Aorta (tissue), 5 donors: ENCODE data around the gene TPM2. TPM values are rescaled to one million over a fixed set of nuclear protein-coding genes. Genes with fewer than 3 reads are reported as not detected.
"Not testable (repeated sequence)": the region's sequence is repeated elsewhere in the genome, so short reads cannot be mapped to it uniquely, and the experiment has no call there.

Source experiments
- ATAC-seq: fragments of 200-7000 bp; cut with Tn5 transposase; one replicate; pipeline ENCODE4 v1.9.1; 2022; ENCODE audit warnings: moderate library complexity; ENCODE audit not compliant: low FRiP score
- DNase-seq, 2 donors: peaks; one replicate each; pipeline ENCODE4 v3.0.0-alpha.2; 2020
- H3K27ac ChIP-seq, 2 donors: one replicate each; pipeline ENCODE4 v1.5.1; 2013; ENCODE audit warnings: low read length in 2 of 2, mild to moderate bottlenecking in 2 of 2, moderate library complexity in 2 of 2, control low read depth in 1 of 2, inconsistent platforms in 1 of 2, low read depth in 1 of 2
- H3K27me3 ChIP-seq, 2 donors: one replicate each; pipeline ENCODE4 v1.6.1; 2013; ENCODE audit warnings: control low read depth in 1 of 2, low read length in 1 of 2, mild to moderate bottlenecking in 1 of 2, moderate library complexity in 1 of 2; ENCODE audit not compliant: insufficient read depth in 2 of 2, control insufficient read depth in 1 of 2
- H3K36me3 ChIP-seq, 2 donors: one replicate each; pipeline ENCODE4 v1.6.1; 2013; ENCODE audit warnings: control low read depth in 1 of 2, low read length in 1 of 2, mild to moderate bottlenecking in 1 of 2; ENCODE audit not compliant: insufficient read depth in 2 of 2, control insufficient read depth in 1 of 2
- H3K4me1 ChIP-seq, 2 donors: one replicate each; pipeline ENCODE4 v1.6.1; 2013; ENCODE audit warnings: low read length in 2 of 2, control low read depth in 1 of 2, mild to moderate bottlenecking in 1 of 2, moderate library complexity in 1 of 2; ENCODE audit not compliant: insufficient read depth in 2 of 2, control insufficient read depth in 1 of 2
- H3K4me3 ChIP-seq, 2 donors: one replicate each; pipeline ENCODE4 v1.5.1; 2013; ENCODE audit warnings: low read length in 2 of 2, control low read depth in 1 of 2, mild to moderate bottlenecking in 1 of 2
- H3K9me3 ChIP-seq: one replicate; pipeline ENCODE4 v1.6.1; 2013; ENCODE audit warnings: mild to moderate bottlenecking, low read length; ENCODE audit not compliant: control insufficient read depth
- WGBS, 2 donors: extraction: QIAGEN DNeasy Blood & Tissue Kit; methylation state at CpG; one replicate each; pipeline ENCODE4 v1.1.7; 2013; 5-methylcytosine and 5-hydroxymethylcytosine counted together
- intact Hi-C, 2 donors: fragments of 100-400 bp; cut with DNase I; formaldehyde crosslinking; loops; one replicate each; pipeline versions ENCODE4 v1.14.2 to v1.15.0; 2022
- polyA plus RNA-seq, 2 donors: library from polyadenylated mRNA; stranded (reverse); fragments of 200-250 nt; gene quantifications; one replicate each; pipeline ENCODE4 v1.2.3, GENCODE V29; 2013
- total RNA-seq, 2 donors: library from RNA; stranded (reverse); fragmentation: NEBNext Ultra II Directional; extraction: Animal tissue kit (Norgen Biotek cat#: 25700); gene quantifications; one replicate each; pipeline ENCODE4 v1.2.1, GENCODE V29; 2021
- donor health status: healthy with polysubstance abuse.
- donor health status: Bipolar disorder and iron deficiency.
- donor health status: DM: no; HTN: no; CAD: no.
- donor health status: DM: no; HTN: no; CAD: no.
- donor health status: DM: yes; HTN: yes; CAD: no.

TPM2 gene
- total and polyA plus RNA-seq, 4 donors, result 1,614 to 9,377 (median 6,599) TPM

- WGBS, 2 donors, result 94% methylated on average over 12 of the region's 12 CpGs
- H3K36me3 ChIP-seq, result no peaks in the 10 kb centered on the region
- ATAC-seq (no peak), DNase-seq (no peak)
- no peak overlapping the region for H3K4me3 ChIP-seq
- no peaks in the 10 kb centered on the region for H3K9me3 ChIP-seq
- H3K27me3 ChIP-seq, result no peaks in the 10 kb centered on the region
- H3K4me1 ChIP-seq, result no peaks in the 10 kb centered on the region
- H3K27ac ChIP-seq, result no peak overlapping the region
- intact Hi-C loops, result loop anchor here in 1 of 2 donors (10.0 kb wide), 1 partner anchor 78 kb away; a partner anchor contains a TSS
Observed at GRCh38 chr9:35643046-35643445, 46.7 kb downstream of the TPM2 start.

GRCh38 chr9:35641478-35641877 lies 48.2 kb downstream of the TPM2 start:
- H3K9me3 ChIP-seq, H3K36me3 ChIP-seq, H3K27me3 ChIP-seq, H3K4me1 ChIP-seq, H3K27ac ChIP-seq, DNase-seq, H3K4me3 ChIP-seq, ATAC-seq: not testable (repeated sequence)
- intact Hi-C loops, result loop anchor here in 1 of 2 donors (10.0 kb wide), 1 partner anchor 77 kb away; a partner anchor contains a TSS
- WGBS, 2 donors, result 90 to 92% methylated on average over 3 of the region's 3 CpGs

GRCh38 chr9:35640431-35640830 lies 49.3 kb downstream of the TPM2 start:
- DNase-seq, H3K27me3 ChIP-seq, H3K4me3 ChIP-seq, H3K27ac ChIP-seq, H3K36me3 ChIP-seq, H3K9me3 ChIP-seq, ATAC-seq, H3K4me1 ChIP-seq: not testable (repeated sequence)
- WGBS, 2 donors, result 97% methylated on average over 15 of the region's 15 CpGs
- intact Hi-C loops, result loop anchor here in 1 of 2 donors (10.0 kb wide), 1 partner anchor 76 kb away; a partner anchor contains a TSS

- no peaks in the 10 kb centered on the region for H3K9me3 ChIP-seq
Observed at GRCh38 chr9:35639631-35640030, 50.1 kb downstream of the TPM2 start.

DNA sequence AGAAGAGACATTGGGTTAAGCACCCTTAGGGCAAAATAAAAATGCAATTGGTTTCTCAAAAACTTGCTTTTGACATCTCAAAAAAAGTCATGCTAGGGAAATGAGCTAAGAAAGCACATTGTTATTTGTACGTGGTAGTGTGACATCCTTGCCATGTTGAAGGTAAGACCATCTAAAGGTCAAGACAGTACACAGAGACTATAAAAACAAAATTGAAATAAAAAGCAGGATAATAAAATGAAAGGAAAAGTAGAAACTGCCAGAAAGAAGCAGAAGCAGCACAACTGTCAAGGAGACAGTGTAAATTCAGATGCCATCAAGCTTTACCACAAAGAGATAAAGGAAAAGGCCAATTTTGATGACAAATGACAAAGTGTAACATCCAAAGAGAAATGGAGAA lies 50.5 kb downstream of the TPM2 start:
- H3K4me1 ChIP-seq, H3K9me3 ChIP-seq, intact Hi-C loops, H3K36me3 ChIP-seq, H3K27ac ChIP-seq, H3K27me3 ChIP-seq, H3K4me3 ChIP-seq, ATAC-seq, DNase-seq: not testable (repeated sequence)
- WGBS, 2 donors, result 85 to 91% methylated on average over 1 of the region's 1 CpG

More at GRCh38 chr9:35639631-35640030, 50.1 kb downstream of the TPM2 start:
- Histone ChIP-seq H3K27me3 (no peaks in the 10 kb centered on the region), H3K4me1 (no peaks in the 10 kb centered on the region), H3K4me3 (no peak overlapping the region), H3K27ac (no peak overlapping the region), H3K36me3 (no peaks in the 10 kb centered on the region)
- 84 to 88% methylated on average over 1 of the region's 1 CpG for WGBS, 2 donors
- DNase-seq, result no peak
- ATAC-seq, result no peak
- intact Hi-C loops, result loop anchor here in 1 of 2 donors (10.0 kb wide), 1 partner anchor 75 kb away; a partner anchor contains a TSS

DNA sequence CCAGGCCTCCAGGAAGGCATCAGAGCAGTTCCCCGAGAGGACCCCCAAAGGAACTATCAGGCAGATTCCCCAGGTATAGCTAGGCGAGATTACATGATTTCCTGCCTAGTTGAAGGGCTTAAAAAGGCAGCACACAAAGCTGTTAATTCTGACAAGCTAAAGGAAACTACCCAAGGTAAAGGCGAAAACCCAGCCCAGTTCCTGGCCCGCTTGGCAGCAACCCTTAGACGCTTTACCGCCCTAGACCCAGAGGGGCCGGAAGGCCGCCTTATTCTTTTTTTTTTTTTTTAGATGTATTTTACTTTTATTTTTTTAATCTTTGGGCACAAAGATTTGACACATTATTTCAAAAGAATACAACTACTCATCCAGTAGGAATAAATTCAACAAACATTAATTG lies 51.0 kb downstream of the TPM2 start:
- H3K4me1 ChIP-seq, H3K9me3 ChIP-seq, H3K4me3 ChIP-seq, ATAC-seq, H3K27me3 ChIP-seq, DNase-seq, H3K27ac ChIP-seq, H3K36me3 ChIP-seq, intact Hi-C loops: not testable (repeated sequence)
- WGBS, 2 donors, result 86 to 88% methylated on average over 7 of the region's 8 CpGs

GRCh38 chr9:35637427-35637955 lies 52.2 kb downstream of the TPM2 start:
- WGBS, 2 donors, result 92 to 93% methylated on average over 9 of the region's 9 CpGs
- DNase-seq, H3K36me3 ChIP-seq, H3K4me3 ChIP-seq, H3K27me3 ChIP-seq, H3K4me1 ChIP-seq, intact Hi-C loops, H3K9me3 ChIP-seq, H3K27ac ChIP-seq, ATAC-seq: not testable (repeated sequence)

DNA sequence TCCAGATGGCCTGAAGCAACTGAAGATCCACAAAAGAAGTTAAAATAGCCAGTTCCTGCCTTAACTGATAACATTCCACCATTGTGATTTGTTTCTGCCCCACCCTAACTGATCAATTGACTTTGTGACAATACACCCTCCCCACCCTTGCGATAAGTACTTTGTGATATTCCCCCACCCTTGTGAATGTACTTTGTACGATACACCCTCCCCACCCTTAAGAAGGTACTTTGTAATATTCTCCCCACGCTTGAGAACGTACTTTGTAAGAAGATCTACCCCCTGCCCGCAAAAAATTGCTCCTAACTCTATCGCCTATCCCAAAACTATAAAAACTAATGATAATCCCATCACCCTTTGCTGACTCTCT lies 52.9 kb downstream of the TPM2 start:
- H3K36me3 ChIP-seq, H3K4me3 ChIP-seq, DNase-seq, intact Hi-C loops, H3K9me3 ChIP-seq, H3K27me3 ChIP-seq, H3K4me1 ChIP-seq, H3K27ac ChIP-seq, ATAC-seq: not testable (repeated sequence)
- 98% methylated on average over 6 of the region's 6 CpGs for WGBS, 2 donors

- no peaks in the 10 kb centered on the region for H3K9me3 ChIP-seq
- 73 to 82% methylated on average over 9 of the region's 9 CpGs for WGBS, 2 donors
- no peaks in the 10 kb centered on the region for H3K27me3 ChIP-seq
- H3K4me3 ChIP-seq, result no peak overlapping the region
- H3K27ac ChIP-seq, result no peak overlapping the region
- no peaks in the 10 kb centered on the region for H3K36me3 ChIP-seq
- intact Hi-C loops, result no loop called here
- no peak for DNase-seq
- no peaks in the 10 kb centered on the region for H3K4me1 ChIP-seq
- no peak for ATAC-seq
Observed at GRCh38 chr9:35636135-35636876, 53.4 kb downstream of the TPM2 start.
